Measurements from ENCODE around the gene EEF1G. TPM values are rescaled to one million over a fixed set of nuclear protein-coding genes. Genes with fewer than 3 reads are reported as not detected.

EEF1G gene
- total and polyA plus RNA-seq, 9 of the 15 experiments (the other 6 are each of a cell fraction or from before 2014, with no cell fraction given), result 985 to 2,349 (median 2,035) TPM

DNA sequence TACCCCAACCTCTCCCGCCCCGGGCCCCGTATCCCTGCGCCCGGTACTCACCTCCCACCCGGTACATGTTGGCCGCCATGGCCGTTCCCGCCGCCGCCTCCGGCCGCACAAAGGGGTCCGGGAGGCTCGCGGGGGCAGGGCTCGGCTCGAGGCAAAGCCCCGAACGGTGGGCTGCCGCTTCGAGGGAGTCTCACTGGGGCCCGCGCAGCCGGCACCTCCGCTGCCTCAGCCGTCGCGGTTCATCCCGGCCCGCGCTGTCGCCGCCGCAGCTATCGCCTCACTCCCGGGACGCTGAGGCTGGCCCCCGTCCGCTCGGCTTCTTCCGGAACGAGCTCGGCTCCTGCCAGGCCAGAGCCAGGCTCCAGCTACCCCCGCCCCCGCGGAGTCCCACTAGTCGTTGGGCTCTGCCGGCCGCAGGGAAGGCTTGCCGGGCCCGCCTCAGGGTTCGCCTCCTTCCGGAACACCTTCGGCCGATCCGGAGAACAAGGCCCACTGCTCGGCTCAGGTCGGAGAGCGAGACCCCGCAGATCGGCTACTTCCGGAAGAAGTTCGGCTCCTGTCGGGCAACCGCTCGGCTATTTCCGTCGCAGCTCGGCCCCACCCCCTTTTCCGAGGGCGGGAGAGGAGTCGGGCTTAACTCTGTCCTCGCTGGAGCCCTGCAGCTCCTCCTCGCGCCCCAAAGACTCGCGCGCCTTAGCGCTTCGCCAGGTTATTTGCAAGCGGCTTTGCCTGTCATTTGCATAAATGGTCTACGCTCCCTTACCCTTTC is 27.9 kb upstream of the EEF1G start, which contains the start of gene MTA2 (continued):
- TF ChIP-seq, protein P1, sequence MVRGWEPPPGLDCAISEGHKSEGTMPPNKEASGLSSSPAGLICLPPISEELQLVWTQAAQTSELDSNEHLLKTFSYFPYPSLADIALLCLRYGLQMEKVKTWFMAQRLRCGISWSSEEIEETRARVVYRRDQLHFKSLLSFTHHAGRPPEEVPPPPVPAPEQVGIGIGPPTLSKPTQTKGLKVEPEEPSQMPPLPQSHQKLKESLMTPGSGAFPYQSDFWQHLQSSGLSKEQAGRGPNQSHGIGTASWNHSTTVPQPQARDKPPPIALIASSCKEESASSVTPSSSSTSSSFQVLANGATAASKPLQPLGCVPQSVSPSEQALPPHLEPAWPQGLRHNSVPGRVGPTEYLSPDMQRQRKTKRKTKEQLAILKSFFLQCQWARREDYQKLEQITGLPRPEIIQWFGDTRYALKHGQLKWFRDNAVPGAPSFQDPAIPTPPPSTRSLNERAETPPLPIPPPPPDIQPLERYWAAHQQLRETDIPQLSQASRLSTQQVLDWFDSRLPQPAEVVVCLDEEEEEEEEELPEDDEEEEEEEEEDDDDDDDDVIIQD (CRISPR knock-in tag; IDR thresholded peaks at IDR 0.05), result no peak
- TF ChIP-seq MTA2 (IDR thresholded peaks at IDR 0.05; ENCODE audit: low read depth) (0 out of 2 replicates have a peak, but pooled peaks have one; percentile 11), MCM5 (IDR thresholded peaks at IDR 0.05; ENCODE audit: low read depth) (no peak), CCNT2 (IDR thresholded peaks at IDR 0.05; ENCODE audit: borderline replicate concordance, extremely low read depth, insufficient read length, low read depth, low read length) (peak; percentile 74), SMARCA5 (IDR thresholded peaks at IDR 0.05) (no peak), TAF9B (IDR thresholded peaks at IDR 0.05; ENCODE audit: partially characterized antibody) (no peak), SLC30A9 (CRISPR knock-in tag; IDR thresholded peaks at IDR 0.05) (no peak), ZNF324 (CRISPR knock-in tag; IDR thresholded peaks at IDR 0.05) (no peak), TCF7 (IDR thresholded peaks at IDR 0.05; ENCODE audit: borderline replicate concordance) (no peak), MED1 (CRISPR knock-in tag; IDR thresholded peaks at IDR 0.05; ENCODE audit: borderline replicate concordance) (no peak), NCOR1 (IDR thresholded peaks at IDR 0.05) (no peak), ELF4 (CRISPR knock-in tag; IDR thresholded peaks at IDR 0.05) (no peak), ZNF354B (CRISPR knock-in tag; IDR thresholded peaks at IDR 0.05) (no peak), SMC3 (conservative IDR thresholded peaks at IDR 0.05; ENCODE audit: insufficient read depth, low read depth, low read length) (0 out of 2 replicates have a peak, but pooled peaks have one; percentile 2), KLF13 (tag; IDR thresholded peaks at IDR 0.05; ENCODE audit: borderline replicate concordance, low read depth) (no peak)
- TF ChIP-seq, protein P2, sequence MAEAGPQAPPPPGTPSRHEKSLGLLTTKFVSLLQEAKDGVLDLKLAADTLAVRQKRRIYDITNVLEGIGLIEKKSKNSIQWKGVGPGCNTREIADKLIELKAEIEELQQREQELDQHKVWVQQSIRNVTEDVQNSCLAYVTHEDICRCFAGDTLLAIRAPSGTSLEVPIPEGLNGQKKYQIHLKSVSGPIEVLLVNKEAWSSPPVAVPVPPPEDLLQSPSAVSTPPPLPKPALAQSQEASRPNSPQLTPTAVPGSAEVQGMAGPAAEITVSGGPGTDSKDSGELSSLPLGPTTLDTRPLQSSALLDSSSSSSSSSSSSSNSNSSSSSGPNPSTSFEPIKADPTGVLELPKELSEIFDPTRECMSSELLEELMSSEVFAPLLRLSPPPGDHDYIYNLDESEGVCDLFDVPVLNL (CRISPR knock-in tag; IDR thresholded peaks at IDR 0.05; ENCODE audit: low read depth), result no peak
- TF ChIP-seq, protein P3, sequence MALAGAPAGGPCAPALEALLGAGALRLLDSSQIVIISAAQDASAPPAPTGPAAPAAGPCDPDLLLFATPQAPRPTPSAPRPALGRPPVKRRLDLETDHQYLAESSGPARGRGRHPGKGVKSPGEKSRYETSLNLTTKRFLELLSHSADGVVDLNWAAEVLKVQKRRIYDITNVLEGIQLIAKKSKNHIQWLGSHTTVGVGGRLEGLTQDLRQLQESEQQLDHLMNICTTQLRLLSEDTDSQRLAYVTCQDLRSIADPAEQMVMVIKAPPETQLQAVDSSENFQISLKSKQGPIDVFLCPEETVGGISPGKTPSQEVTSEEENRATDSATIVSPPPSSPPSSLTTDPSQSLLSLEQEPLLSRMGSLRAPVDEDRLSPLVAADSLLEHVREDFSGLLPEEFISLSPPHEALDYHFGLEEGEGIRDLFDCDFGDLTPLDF (CRISPR knock-in tag; IDR thresholded peaks at IDR 0.05), result 0 out of 2 replicates have a peak, but pooled peaks have one; percentile 68
- TF ChIP-seq, protein P4, sequence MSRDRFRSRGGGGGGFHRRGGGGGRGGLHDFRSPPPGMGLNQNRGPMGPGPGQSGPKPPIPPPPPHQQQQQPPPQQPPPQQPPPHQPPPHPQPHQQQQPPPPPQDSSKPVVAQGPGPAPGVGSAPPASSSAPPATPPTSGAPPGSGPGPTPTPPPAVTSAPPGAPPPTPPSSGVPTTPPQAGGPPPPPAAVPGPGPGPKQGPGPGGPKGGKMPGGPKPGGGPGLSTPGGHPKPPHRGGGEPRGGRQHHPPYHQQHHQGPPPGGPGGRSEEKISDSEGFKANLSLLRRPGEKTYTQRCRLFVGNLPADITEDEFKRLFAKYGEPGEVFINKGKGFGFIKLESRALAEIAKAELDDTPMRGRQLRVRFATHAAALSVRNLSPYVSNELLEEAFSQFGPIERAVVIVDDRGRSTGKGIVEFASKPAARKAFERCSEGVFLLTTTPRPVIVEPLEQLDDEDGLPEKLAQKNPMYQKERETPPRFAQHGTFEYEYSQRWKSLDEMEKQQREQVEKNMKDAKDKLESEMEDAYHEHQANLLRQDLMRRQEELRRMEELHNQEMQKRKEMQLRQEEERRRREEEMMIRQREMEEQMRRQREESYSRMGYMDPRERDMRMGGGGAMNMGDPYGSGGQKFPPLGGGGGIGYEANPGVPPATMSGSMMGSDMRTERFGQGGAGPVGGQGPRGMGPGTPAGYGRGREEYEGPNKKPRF (IDR thresholded peaks at IDR 0.05; ENCODE audit: low read depth, low read length), result no peak
- TF ChIP-seq, protein P5, sequence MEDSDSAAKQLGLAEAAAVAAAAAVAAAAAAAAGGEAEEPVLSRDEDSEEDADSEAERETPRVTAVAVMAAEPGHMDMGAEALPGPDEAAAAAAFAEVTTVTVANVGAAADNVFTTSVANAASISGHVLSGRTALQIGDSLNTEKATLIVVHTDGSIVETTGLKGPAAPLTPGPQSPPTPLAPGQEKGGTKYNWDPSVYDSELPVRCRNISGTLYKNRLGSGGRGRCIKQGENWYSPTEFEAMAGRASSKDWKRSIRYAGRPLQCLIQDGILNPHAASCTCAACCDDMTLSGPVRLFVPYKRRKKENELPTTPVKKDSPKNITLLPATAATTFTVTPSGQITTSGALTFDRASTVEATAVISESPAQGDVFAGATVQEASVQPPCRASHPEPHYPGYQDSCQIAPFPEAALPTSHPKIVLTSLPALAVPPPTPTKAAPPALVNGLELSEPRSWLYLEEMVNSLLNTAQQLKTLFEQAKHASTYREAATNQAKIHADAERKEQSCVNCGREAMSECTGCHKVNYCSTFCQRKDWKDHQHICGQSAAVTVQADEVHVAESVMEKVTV (CRISPR knock-in tag; IDR thresholded peaks at IDR 0.05), result peak; percentile 100

All from K562 (cell line).